Uterus (tissue), 2 donors: Measurements from ENCODE around the gene NOTO.

Experiments
- POLR2A ChIP-seq, 2 donors: fragments of 450-650 bp; IDR thresholded peaks; one replicate each; pipeline ENCODE4 v1.6.1; 2016; ENCODE audit warnings: antibody characterized with exemption in 2 of 2, mild to moderate bottlenecking in 1 of 2, moderate library complexity in 1 of 2
- TF ChIP-seq, protein P1 (sequence below), 4 experiments: fragments of 200-600 bp in 2 of 4; fragments of 450-650 bp in 2 of 4; sonication (generic) in 2 of 4; IDR thresholded peaks; one replicate each; pipeline ENCODE4 v1.5.1; 2016 to 2019; ENCODE audit warnings: antibody characterized with exemption in 4 of 4, mild to moderate bottlenecking in 2 of 4, moderate library complexity in 1 of 4

DNA sequence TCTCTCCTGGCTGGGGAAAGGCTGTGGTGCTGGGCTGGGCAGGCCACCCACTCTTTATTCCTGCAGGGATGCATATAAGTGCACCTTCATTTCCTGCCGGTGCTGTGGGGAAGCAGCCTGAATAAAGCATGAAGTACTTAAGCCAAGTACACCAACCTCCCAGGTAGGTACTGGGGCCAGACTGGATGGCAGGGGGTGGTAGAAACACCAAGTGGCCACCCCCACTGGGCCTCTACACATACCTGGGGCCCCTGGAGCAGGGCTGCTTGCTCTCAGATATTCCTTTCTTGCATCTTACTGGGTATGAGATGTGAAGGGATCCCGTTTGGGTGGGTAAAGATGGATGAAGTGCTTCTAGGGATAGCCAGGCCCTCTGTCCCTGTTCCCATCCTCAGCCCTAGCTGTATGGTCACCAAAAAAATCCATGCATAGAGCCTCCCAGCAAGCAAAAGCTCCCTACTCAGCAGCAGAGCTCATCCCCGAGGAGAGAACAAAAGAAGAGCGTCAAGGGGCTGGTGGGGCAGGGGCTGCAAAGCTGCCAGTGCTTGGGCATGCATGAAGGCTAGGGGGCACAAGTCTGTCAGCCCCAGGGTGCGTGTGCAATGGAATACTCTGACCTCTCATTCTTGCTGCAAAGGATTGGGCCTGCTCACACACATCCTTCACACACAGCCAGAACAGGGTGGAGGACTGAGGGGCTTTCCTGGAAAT lies 53.7 kb downstream of the NOTO start:
- TF ChIP-seq, protein P1, sequence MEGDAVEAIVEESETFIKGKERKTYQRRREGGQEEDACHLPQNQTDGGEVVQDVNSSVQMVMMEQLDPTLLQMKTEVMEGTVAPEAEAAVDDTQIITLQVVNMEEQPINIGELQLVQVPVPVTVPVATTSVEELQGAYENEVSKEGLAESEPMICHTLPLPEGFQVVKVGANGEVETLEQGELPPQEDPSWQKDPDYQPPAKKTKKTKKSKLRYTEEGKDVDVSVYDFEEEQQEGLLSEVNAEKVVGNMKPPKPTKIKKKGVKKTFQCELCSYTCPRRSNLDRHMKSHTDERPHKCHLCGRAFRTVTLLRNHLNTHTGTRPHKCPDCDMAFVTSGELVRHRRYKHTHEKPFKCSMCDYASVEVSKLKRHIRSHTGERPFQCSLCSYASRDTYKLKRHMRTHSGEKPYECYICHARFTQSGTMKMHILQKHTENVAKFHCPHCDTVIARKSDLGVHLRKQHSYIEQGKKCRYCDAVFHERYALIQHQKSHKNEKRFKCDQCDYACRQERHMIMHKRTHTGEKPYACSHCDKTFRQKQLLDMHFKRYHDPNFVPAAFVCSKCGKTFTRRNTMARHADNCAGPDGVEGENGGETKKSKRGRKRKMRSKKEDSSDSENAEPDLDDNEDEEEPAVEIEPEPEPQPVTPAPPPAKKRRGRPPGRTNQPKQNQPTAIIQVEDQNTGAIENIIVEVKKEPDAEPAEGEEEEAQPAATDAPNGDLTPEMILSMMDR (IDR thresholded peaks at IDR 0.05), result no peak
- TF ChIP-seq POLR2A (IDR thresholded peaks at IDR 0.05), result no peak
